Hepatocyte (in vitro differentiated cells): ENCODE data around the gene CTBP2. TPM values are rescaled to one million over a fixed set of nuclear protein-coding genes. Genes with fewer than 3 reads are reported as not detected.

Experiments used
- DNase-seq: peaks from one replicate; pipeline ENCODE4 v3.0.0-alpha.2; 2016; ENCODE audit warnings: low spot score
- H2AFZ ChIP-seq: fragments of 200-600 bp; sonication (generic); 2 replicates; pipeline ENCODE4 v1.6.0; 2016; ENCODE audit warnings: antibody characterized with exemption, mild to moderate bottlenecking
- H3K27ac ChIP-seq: fragments of 200-600 bp; sonication (generic); 2 replicates; pipeline ENCODE4 v1.5.1; 2016; ENCODE audit warnings: mild to moderate bottlenecking
- H3K27me3 ChIP-seq: fragments of 200-600 bp; sonication (generic); 2 replicates; pipeline ENCODE4 v1.6.1; 2016
- H3K36me3 ChIP-seq: fragments of 200-600 bp; sonication (generic); replicated peaks from 2 replicates; pipeline ENCODE4 v1.5.1; 2016; ENCODE audit warnings: low read depth; ENCODE audit not compliant: insufficient read depth
- H3K4me1 ChIP-seq: fragments of 200-600 bp; sonication (generic); 2 replicates; pipeline ENCODE4 v1.5.1; 2016; ENCODE audit warnings: mild to moderate bottlenecking, moderate library complexity; ENCODE audit not compliant: insufficient read depth
- H3K4me2 ChIP-seq: fragments of 200-600 bp; sonication (generic); 2 replicates; pipeline ENCODE4 v1.6.0; 2016
- H3K4me3 ChIP-seq: fragments of 200-600 bp; sonication (generic); 2 replicates; pipeline ENCODE4 v1.5.1; 2016; ENCODE audit warnings: mild to moderate bottlenecking
- H3K79me2 ChIP-seq: fragments of 200-600 bp; sonication (generic); 2 replicates; pipeline ENCODE4 v1.6.0; 2017; ENCODE audit warnings: mild to moderate bottlenecking
- H3K9me2 ChIP-seq: fragments of 200-600 bp; sonication (generic); replicated peaks from 2 replicates; pipeline ENCODE4 v1.6.0; 2017; ENCODE audit warnings: mild to moderate bottlenecking; ENCODE audit not compliant: insufficient read depth
- H3K9me3 ChIP-seq: fragments of 200-600 bp; sonication (generic); 2 replicates; pipeline ENCODE4 v1.5.1; 2016; ENCODE audit warnings: low read depth, mild to moderate bottlenecking
- H4K20me1 ChIP-seq: fragments of 200-600 bp; sonication (generic); 2 replicates; pipeline ENCODE4 v1.6.0; 2016; ENCODE audit warnings: mild to moderate bottlenecking; ENCODE audit not compliant: insufficient read depth, poor library complexity, severe bottlenecking
- CTCF ChIP-seq: fragments of 200-600 bp; sonication (generic); IDR thresholded peaks from 2 replicates; pipeline ENCODE4 v1.5.1; 2016; ENCODE audit warnings: antibody characterized with exemption, mild to moderate bottlenecking; ENCODE audit not compliant: poor library complexity
- EZH2 ChIP-seq: fragments of 200-600 bp; sonication (generic); IDR thresholded peaks from 2 replicates; pipeline ENCODE4 v1.6.1; 2016; ENCODE audit warnings: antibody characterized with exemption, mild to moderate bottlenecking, borderline replicate concordance
- EZH2phosphoT487 ChIP-seq: fragments of 200-600 bp; sonication (generic); IDR thresholded peaks from one replicate; pipeline ENCODE4 v1.6.1; 2018; ENCODE audit warnings: antibody characterized with exemption, mild to moderate bottlenecking, low read depth, moderate library complexity; ENCODE audit not compliant: unreplicated experiment, severe bottlenecking
- WGBS: methylation state at CpG from one replicate; pipeline ENCODE4 v1.1.6; 2016; ENCODE audit warnings: low lambda C conversion rate; ENCODE audit errors: missing lambda C conversion rate; 5-methylcytosine and 5-hydroxymethylcytosine counted together
- polyA plus RNA-seq: library from polyadenylated mRNA; unstranded; fragments of >200 nt; fragmentation: Nextera tagmentation; extraction: Ambion mirVana; gene quantifications from 2 replicates; pipeline ENCODE4 v1.2.1, GENCODE V29; 2016
- total RNA-seq: library from RNA; depleted of rRNA; stranded (reverse); fragments of >200 nt; gene quantifications from 2 replicates; pipeline ENCODE4 v1.2.3, GENCODE V29; 2014

Gene CTBP2
- total and polyA plus RNA-seq, 2 experiments from 2014 or later: 61.3 to 81.0 TPM

DNA sequence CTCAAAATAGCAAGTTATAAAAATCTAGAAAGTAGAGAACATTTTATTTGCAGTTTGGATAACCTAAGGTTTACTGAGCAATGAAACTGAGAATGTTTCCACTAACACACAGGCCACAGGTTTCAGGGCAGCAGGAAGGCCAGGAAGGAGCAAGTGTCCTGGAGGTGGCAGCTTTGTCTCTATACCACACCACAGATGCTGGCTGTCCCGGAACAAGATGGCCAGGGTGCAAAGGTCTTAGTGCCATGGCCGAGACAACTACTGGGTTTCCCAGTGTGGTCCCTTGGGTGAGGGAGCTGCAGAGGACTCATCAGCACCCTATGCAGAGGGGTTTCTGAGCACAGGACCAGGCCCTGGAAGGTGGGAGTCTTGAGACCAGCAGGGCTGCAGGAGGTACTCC, 92.0 kb downstream of the CTBP2 start:
- no peak for DNase-seq
- TF ChIP-seq EZH2 (no peak), EZH2phosphoT487 (no peak), CTCF (no peak)
- H3K4me1 ChIP-seq: peaks cover 17% of the 10 kb centered on the region
- WGBS: 82% methylated on average over 2 of the region's 2 CpGs
- H3K79me2 ChIP-seq: peaks cover 91% of the 10 kb centered on the region
- no peaks in the 10 kb centered on the region for H3K27me3 ChIP-seq
- no peaks in the 10 kb centered on the region for H3K9me3 ChIP-seq
- no peaks in the 10 kb centered on the region for H3K9me2 ChIP-seq
- no peak overlapping the region for H3K4me2 ChIP-seq
- no peak overlapping the region for H3K27ac ChIP-seq
- H3K36me3 ChIP-seq: no peaks in the 10 kb centered on the region
- no peak overlapping the region for H3K4me3 ChIP-seq
- no peak overlapping the region for H2AFZ ChIP-seq
- H4K20me1 ChIP-seq: peaks cover 60% of the 10 kb centered on the region

- DNase-seq: no peak
- Histone ChIP-seq H3K27ac (no peak overlapping the region), H3K9me3 (no peaks in the 10 kb centered on the region), H3K36me3 (no peaks in the 10 kb centered on the region), H3K27me3 (no peaks in the 10 kb centered on the region), H3K4me3 (no peak overlapping the region), H3K4me1 (peaks cover 23% of the 10 kb centered on the region), H2AFZ (no peak overlapping the region), H3K9me2 (no peaks in the 10 kb centered on the region), H3K4me2 (no peak overlapping the region), H4K20me1 (peaks cover 67% of the 10 kb centered on the region), H3K79me2 (peaks cover 91% of the 10 kb centered on the region)
- WGBS: 97% methylated on average over 9 of the region's 9 CpGs
- no peak for TF ChIP-seq EZH2
- no peak for TF ChIP-seq CTCF
- TF ChIP-seq EZH2phosphoT487: no peak
Observed at GRCh38 chr10:125067764-125068163, 92.6 kb downstream of the CTBP2 start.

DNA sequence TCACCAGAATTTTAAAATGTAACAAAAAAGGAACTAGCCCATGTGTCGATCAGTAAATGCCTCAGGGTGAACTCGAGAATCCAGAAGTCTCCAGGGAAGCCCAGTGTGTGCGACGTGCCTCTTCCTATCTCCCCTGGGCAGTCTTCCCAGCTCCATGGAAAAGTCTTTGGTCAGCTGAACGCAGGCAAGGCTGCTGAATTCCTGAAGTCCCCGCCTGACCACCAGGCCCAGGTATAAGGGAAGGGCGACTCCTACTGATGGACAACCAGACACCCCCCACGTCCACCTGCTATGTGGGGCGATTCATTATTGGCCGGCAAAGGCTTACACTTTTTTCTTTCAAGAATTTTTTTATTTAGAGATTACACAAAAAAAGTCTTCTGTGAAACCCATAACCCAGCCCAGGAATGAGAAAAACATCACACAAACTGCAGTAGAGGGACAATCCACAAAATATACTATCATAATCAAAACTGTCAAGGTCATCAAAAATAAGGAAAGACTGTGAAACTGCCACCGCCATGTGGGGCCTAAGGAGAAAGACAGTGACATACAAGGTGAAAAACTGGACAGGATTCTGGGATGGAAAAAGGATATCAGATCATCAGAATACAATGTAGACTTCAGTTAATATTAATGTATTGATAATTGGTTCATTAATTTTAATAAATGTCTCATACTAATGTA, 93.5 kb downstream of the CTBP2 start:
- WGBS: 90% methylated on average over 11 of the region's 11 CpGs
- Histone ChIP-seq H3K9me2 (no peaks in the 10 kb centered on the region), H3K9me3 (no peaks in the 10 kb centered on the region), H3K27ac (no peak overlapping the region), H3K4me2 (no peak overlapping the region), H3K79me2 (peaks cover 91% of the 10 kb centered on the region), H3K4me1 (peaks cover 23% of the 10 kb centered on the region), H3K27me3 (no peaks in the 10 kb centered on the region), H3K36me3 (no peaks in the 10 kb centered on the region), H2AFZ (no peak overlapping the region), H4K20me1 (peaks cover 70% of the 10 kb centered on the region), H3K4me3 (no peak overlapping the region)
- DNase-seq: no peak
- TF ChIP-seq EZH2phosphoT487: no peak
- no peak for TF ChIP-seq EZH2
- no peak for TF ChIP-seq CTCF
